PFSK-1 (cell line): ENCODE results near the gene THNSL1.

Experiments used
- FOXP2 ChIP-seq: optimal IDR thresholded peaks from 2 replicates; pipeline ENCODE3; 2011; ENCODE audit warnings: borderline replicate concordance, control low read depth, inconsistent platforms; ENCODE audit not compliant: insufficient read depth; ENCODE audit errors: extremely low read length, extremely low read depth
- TAF1 ChIP-seq: IDR thresholded peaks from 2 replicates; pipeline ENCODE4 v1.6.1; 2012; ENCODE audit warnings: low read length, control low read depth, borderline replicate concordance; ENCODE audit not compliant: insufficient read depth

DNA sequence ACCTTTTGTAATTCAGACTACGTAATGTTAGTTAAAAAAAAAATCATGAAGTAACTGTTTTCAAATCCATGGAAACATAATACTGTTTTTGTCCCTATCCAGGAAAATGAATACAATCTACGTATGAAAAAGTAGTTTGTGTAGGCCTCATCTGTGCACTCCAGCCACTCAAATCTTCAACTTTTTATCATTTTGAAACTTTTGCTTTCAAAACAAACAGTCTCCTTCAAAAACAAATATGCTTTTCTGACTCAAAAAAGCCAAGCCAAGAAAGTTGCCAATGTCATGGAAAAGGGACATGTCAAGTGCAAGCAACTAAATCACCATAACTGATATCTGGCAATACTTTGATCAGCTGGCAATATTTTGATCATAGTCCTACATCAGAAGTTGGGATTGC lies 13.1 kb downstream of the THNSL1 start:
- no peak for TF ChIP-seq FOXP2
- TF ChIP-seq TAF1: no peak
